Urinary bladder (tissue), 4 donors: ENCODE measurements around the gene TMEM239. TPM values are rescaled to one million over a fixed set of nuclear protein-coding genes. Genes with fewer than 3 reads are reported as not detected.

Source experiments
- DNase-seq: peaks from one replicate; pipeline ENCODE4 v3.0.0-alpha.2; 2015; ENCODE audit errors: extremely low spot score
- H3K27ac ChIP-seq: one replicate; pipeline ENCODE4 v1.5.1; 2013; ENCODE audit warnings: low read depth, mild to moderate bottlenecking, moderate library complexity
- H3K36me3 ChIP-seq: one replicate; pipeline ENCODE4 v1.6.1; 2013; ENCODE audit warnings: mild to moderate bottlenecking, moderate library complexity; ENCODE audit not compliant: insufficient read depth
- H3K4me1 ChIP-seq: one replicate; pipeline ENCODE4 v1.6.1; 2013; ENCODE audit warnings: mild to moderate bottlenecking, moderate library complexity; ENCODE audit not compliant: insufficient read depth
- H3K4me3 ChIP-seq: one replicate; pipeline ENCODE4 v1.5.1; 2013; ENCODE audit warnings: low read depth, low read length
- WGBS: extraction: QIAGEN DNeasy Blood & Tissue Kit; methylation state at CpG from one replicate; pipeline ENCODE4 v1.1.7; 2013; 5-methylcytosine and 5-hydroxymethylcytosine counted together
- polyA plus RNA-seq: library from polyadenylated mRNA; stranded (reverse); fragments of 200-250 nt; gene quantifications from one replicate; pipeline ENCODE4 v1.2.3, GENCODE V29; 2013
- total RNA-seq: library from RNA; depleted of rRNA; stranded (reverse); fragments of >200 nt; gene quantifications from one replicate; pipeline ENCODE4 v1.2.3, GENCODE V29; 2014
- donor health status: healthy with polysubstance abuse.
- donor health status: healthy.

TMEM239 gene
- total and polyA plus RNA-seq, 2 donors: not detected

DNA sequence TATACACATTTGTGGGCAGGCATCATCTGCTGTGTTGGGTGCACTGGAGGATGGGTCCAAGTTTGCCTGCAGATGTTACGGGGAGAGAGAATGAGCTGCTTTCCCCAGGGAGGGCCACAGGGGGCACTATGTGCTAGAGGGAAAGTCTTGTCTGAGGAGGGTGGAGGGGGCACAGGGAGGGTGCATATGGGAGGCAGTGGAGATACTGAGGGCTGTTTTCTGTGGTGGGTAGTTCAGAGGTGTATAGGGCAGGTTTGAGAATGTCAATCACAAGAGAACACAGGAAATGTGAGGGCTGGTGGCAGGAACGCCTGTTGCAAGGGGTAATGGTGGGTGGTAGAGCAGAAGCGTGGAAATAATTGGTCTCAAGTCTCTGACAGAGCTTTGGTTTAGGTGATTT lies 49.5 kb downstream of the TMEM239 start:
- Histone ChIP-seq H3K4me1 (no peaks in the 10 kb centered on the region), H3K27ac (no peak overlapping the region), H3K4me3 (no peak overlapping the region), H3K36me3 (peaks cover 4% of the 10 kb centered on the region)
- WGBS: 95% methylated on average over 3 of the region's 3 CpGs
- no peak for DNase-seq

DNA sequence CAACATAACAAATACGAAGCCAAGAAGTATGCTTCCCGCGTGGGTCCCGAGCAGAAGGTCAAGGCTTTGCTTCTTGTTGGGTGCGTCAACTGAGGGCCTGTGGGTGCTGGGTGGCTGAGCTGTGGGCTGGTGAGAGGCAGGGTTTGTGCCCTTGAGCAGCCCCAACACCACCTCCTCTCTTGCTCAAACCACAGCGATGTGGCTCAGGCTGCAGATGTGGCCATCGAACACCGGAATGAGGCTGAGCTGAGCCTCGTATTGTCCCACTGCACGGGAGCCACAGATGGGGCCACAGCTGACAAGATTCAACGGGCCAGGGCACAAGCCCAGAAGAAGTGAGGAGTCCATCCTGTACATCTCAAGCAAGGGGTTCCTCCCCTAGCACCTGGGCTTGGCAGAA lies 50.1 kb downstream of the TMEM239 start:
- H3K27ac ChIP-seq: no peak overlapping the region
- DNase-seq: no peak
- H3K4me1 ChIP-seq: no peaks in the 10 kb centered on the region
- WGBS: 92% methylated on average over 11 of the region's 11 CpGs
- no peak overlapping the region for H3K4me3 ChIP-seq
- H3K36me3 ChIP-seq: peaks cover 4% of the 10 kb centered on the region

DNA sequence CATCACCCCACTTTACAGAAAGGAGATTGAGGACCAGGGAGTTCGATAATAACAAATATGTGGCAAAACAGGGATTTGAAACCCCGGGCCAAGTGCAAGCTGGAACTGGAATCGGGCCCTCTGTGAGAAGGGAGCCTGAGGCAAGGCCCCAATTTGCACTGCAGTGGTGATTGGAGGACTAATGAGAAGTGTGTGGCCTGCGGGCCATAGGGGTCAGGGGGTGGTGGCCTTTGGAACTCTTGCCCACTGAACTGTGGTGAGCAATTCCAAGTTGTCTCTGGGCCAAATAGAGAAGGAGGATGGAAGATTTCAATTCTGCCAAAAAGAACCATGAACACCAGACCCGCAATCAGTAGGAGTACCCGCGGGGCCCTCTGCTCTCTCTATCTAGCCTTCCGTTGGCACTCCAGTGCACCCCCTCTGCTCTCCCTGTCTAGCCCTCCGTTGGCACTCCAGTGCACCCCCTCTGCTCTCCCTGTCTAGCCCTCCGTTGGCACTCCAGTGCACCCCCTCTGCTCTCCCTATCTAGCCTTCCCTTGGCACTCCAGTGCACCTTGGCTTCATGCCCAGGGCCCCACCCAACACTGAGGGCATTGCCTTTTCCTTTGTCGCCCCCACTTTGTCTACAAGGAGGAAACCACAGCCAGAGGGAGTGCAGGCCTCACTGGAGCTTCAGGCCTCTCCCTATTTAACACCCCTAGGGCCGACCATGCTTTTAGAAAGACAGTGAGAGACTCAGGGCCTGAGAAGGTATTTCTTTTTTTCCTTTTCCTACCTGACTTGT lies 51.1 kb downstream of the TMEM239 start:
- WGBS: 80% methylated on average over 12 of the region's 12 CpGs
- DNase-seq: no peak
- Histone ChIP-seq H3K36me3 (peaks cover 4% of the 10 kb centered on the region), H3K4me3 (no peak overlapping the region), H3K4me1 (no peaks in the 10 kb centered on the region), H3K27ac (no peak overlapping the region)

Other genes starting within 250 kb of the TMEM239 start
- 75.1 TPM for gene NOP56, start 163.7 kb upstream of the TMEM239 start, total RNA-seq
- gene NOP56, start 163.7 kb upstream of the TMEM239 start, polyA plus RNA-seq: 79.9 TPM
- 44.5 TPM for gene IDH3B, start 152.1 kb upstream of the TMEM239 start, total RNA-seq
- 102 TPM for gene IDH3B, start 152.1 kb upstream of the TMEM239 start, polyA plus RNA-seq
- 9.3 TPM for gene EBF4, start 123.6 kb upstream of the TMEM239 start, total RNA-seq
- 28.9 TPM for gene EBF4, start 123.6 kb upstream of the TMEM239 start, polyA plus RNA-seq
- 46.9 TPM for gene CPXM1, start 15.7 kb upstream of the TMEM239 start, total RNA-seq
- gene CPXM1, start 15.7 kb upstream of the TMEM239 start, polyA plus RNA-seq: 19.4 TPM
- not detected for gene C20orf141, start 1.4 kb upstream of the TMEM239 start, total RNA-seq
- not detected for gene C20orf141, start 1.4 kb upstream of the TMEM239 start, polyA plus RNA-seq
- 16.6 TPM for gene PCED1A, start 24.3 kb downstream of the TMEM239 start, total RNA-seq
- gene PCED1A, start 24.3 kb downstream of the TMEM239 start, polyA plus RNA-seq: 29.8 TPM
- gene VPS16, start 24.4 kb downstream of the TMEM239 start, total RNA-seq: 22.2 TPM
- gene VPS16, start 24.4 kb downstream of the TMEM239 start, polyA plus RNA-seq: 33.2 TPM
- gene PTPRA, start 57.1 kb downstream of the TMEM239 start, total RNA-seq: 139 TPM
- gene PTPRA, start 57.1 kb downstream of the TMEM239 start, polyA plus RNA-seq: 52.6 TPM
- gene GNRH2, start 227.3 kb downstream of the TMEM239 start, total RNA-seq: not detected
- not detected for gene GNRH2, start 227.3 kb downstream of the TMEM239 start, polyA plus RNA-seq
- gene MRPS26, start 229.7 kb downstream of the TMEM239 start, total RNA-seq: 18.3 TPM
- 97.4 TPM for gene MRPS26, start 229.7 kb downstream of the TMEM239 start, polyA plus RNA-seq